GM23248 (cell line): ENCODE results near the gene SLC2A6.

ENCODE experiments used
- EZH2 ChIP-seq: fragments of 200-600 bp; sonication (generic); IDR thresholded peaks from 2 replicates; pipeline ENCODE4 v1.6.1; 2018; ENCODE audit warnings: antibody characterized with exemption, mild to moderate bottlenecking; ENCODE audit not compliant: insufficient read depth, poor library complexity, severe bottlenecking
- EZH2phosphoT487 ChIP-seq: fragments of 200-600 bp; sonication (generic); IDR thresholded peaks from 2 replicates; pipeline ENCODE4 v1.6.1; 2018; ENCODE audit warnings: antibody characterized with exemption, moderate library complexity, mild to moderate bottlenecking, low read depth; ENCODE audit not compliant: insufficient read depth

DNA sequence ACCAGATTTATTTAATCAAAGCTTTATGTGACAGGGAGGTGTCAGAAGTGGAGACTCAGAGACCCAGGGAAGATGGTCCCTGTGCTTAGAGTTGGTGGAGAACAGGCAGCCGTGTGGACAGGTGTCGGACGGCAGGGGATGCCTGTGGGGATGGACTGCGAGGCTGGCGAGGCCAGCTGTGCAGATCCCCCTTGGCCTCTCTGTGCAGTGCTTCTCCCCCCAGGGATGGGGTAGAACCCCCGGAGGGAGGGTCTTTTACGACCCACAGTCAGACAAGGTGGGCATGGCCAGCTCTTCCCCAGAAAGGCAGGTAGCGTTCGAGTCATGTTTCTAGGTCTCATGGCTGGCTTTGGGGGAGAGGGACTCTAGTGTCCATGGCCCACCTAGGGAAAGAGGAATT, 4.7 kb upstream of the SLC2A6 start:
- TF ChIP-seq EZH2phosphoT487 (no peak), EZH2 (no peak)
